ENCODE results near the gene PCDHGB3.
"Not testable (repeated sequence)": the region's sequence is repeated elsewhere in the genome, so short reads cannot be mapped to it uniquely, and the experiment has no call there.

Gene PCDHGB3

GRCh38 chr5:141393267-141393666 is 23.2 kb downstream of the PCDHGB3 start:
- no peak for DNase-seq

GRCh38 chr5:141394401-141395187 is 24.6 kb downstream of the PCDHGB3 start:
- not testable (repeated sequence) for DNase-seq

GRCh38 chr5:141397756-141398551 is 27.9 kb downstream of the PCDHGB3 start, which contains the start of gene PCDHGB5:
Gene PCDHGB5 (plus strand): TSS chr5:141397947. CDS start chr5:141398128, 181 bp downstream.
- DNase-seq: not testable (repeated sequence)

- DNase-seq: no peak
These were observed 28.6 kb downstream of the PCDHGB3 start for GRCh38 chr5:141398608-141399007.

- no peak for DNase-seq
These were observed 29.7 kb downstream of the PCDHGB3 start for GRCh38 chr5:141399555-141400258.

GRCh38 chr5:141402553-141403243 is 32.7 kb downstream of the PCDHGB3 start, which contains the start of gene PCDHGA9:
Gene PCDHGA9 (plus strand): TSS chr5:141402778. CDS start chr5:141402953, 175 bp downstream.
- DNase-seq: no peak

GRCh38 chr5:141403387-141403786 is 33.3 kb downstream of the PCDHGB3 start:
- no peak for DNase-seq

GRCh38 chr5:141407790-141408505 is 37.9 kb downstream of the PCDHGB3 start, which contains the start of gene PCDHGB6:
Gene PCDHGB6 (plus strand): TSS chr5:141408021. CDS start chr5:141408203, 182 bp downstream.
- not testable (repeated sequence) for DNase-seq

- no peak for DNase-seq
These were observed 39.7 kb downstream of the PCDHGB3 start for GRCh38 chr5:141409598-141410306.

GRCh38 chr5:141411575-141411974 is 41.5 kb downstream of the PCDHGB3 start:
- DNase-seq: no peak

- no peak for DNase-seq
These were observed 43.0 kb downstream of the PCDHGB3 start, which contains the start of gene PCDHGA10 for GRCh38 chr5:141412854-141413539. Gene PCDHGA10 (plus strand): TSS chr5:141412987. CDS start chr5:141413176, 189 bp downstream.

GRCh38 chr5:141413540-141414069 is 43.6 kb downstream of the PCDHGB3 start:
- no peak for DNase-seq

GRCh38 chr5:141414548-141415274 is 44.7 kb downstream of the PCDHGB3 start:
- DNase-seq: not testable (repeated sequence)

GRCh38 chr5:141415275-141415618 is 45.2 kb downstream of the PCDHGB3 start:
- DNase-seq: not testable (repeated sequence)

GRCh38 chr5:141417494-141418172 is 47.6 kb downstream of the PCDHGB3 start, which contains the start of gene PCDHGB7:
Gene PCDHGB7 (plus strand): TSS chr5:141417677. CDS start chr5:141417860, 183 bp downstream.
- DNase-seq: not testable (repeated sequence)

- DNase-seq: no peak
These were observed 49.2 kb downstream of the PCDHGB3 start for GRCh38 chr5:141419074-141419880.

- DNase-seq: no peak
These were observed 50.9 kb downstream of the PCDHGB3 start, which contains the start of gene PCDHGA11 for GRCh38 chr5:141420855-141421488. Gene PCDHGA11 (plus strand): TSS chr5:141421051. CDS start chr5:141421228, 177 bp downstream.

Measured in NCI-H2029 treated with DMSO at 0.1 percent for 48 hours (cell line).